H9 (cell line): ENCODE data around the gene GPR146. TPM values are rescaled to one million over a fixed set of nuclear protein-coding genes. Genes with fewer than 3 reads are reported as not detected.

Source experiments
- DNase-seq: peaks from one replicate; pipeline ENCODE4 v3.0.0-alpha.2; 2017
- H2AFZ ChIP-seq: one replicate; pipeline ENCODE4 v1.6.1; 2013; ENCODE audit warnings: mild to moderate bottlenecking, low read length, control low read depth, moderate library complexity
- H2AK5ac ChIP-seq: 2 replicates; pipeline ENCODE4 v1.6.1; 2013; ENCODE audit warnings: low read length, control low read depth, mixed read lengths; ENCODE audit not compliant: insufficient read length
- H2BK120ac ChIP-seq: one replicate; pipeline ENCODE4 v1.6.1; 2013; ENCODE audit warnings: low read depth, mild to moderate bottlenecking, low read length, control low read depth, inconsistent platforms; ENCODE audit not compliant: poor library complexity, severe bottlenecking
- H2BK12ac ChIP-seq: 2 replicates; pipeline ENCODE4 v1.6.1; 2013; ENCODE audit warnings: low read length, control low read depth, mixed read lengths, low read depth; ENCODE audit not compliant: insufficient read length
- H2BK15ac ChIP-seq: 2 replicates; pipeline ENCODE4 v1.6.1; 2013; ENCODE audit warnings: low read depth, low read length, control low read depth
- H2BK20ac ChIP-seq: one replicate; pipeline ENCODE4 v1.6.1; 2013; ENCODE audit warnings: low read depth, mild to moderate bottlenecking, low read length, control low read depth, inconsistent platforms; ENCODE audit not compliant: poor library complexity, severe bottlenecking
- H2BK5ac ChIP-seq: 2 replicates; pipeline ENCODE4 v1.6.1; 2013; ENCODE audit warnings: low read length, control low read depth, mixed read lengths; ENCODE audit not compliant: insufficient read length
- H3K14ac ChIP-seq: 2 replicates; pipeline ENCODE4 v1.6.1; 2013; ENCODE audit warnings: low read length, control low read depth; ENCODE audit not compliant: insufficient read depth
- H3K18ac ChIP-seq: 2 replicates; pipeline ENCODE4 v1.6.1; 2013; ENCODE audit warnings: low read depth, mild to moderate bottlenecking, mixed read lengths, low read length, control low read depth; ENCODE audit not compliant: insufficient read length
- H3K23ac ChIP-seq: 2 replicates; pipeline ENCODE4 v1.6.1; 2013; ENCODE audit warnings: low read length, control low read depth, mixed read lengths, low read depth; ENCODE audit not compliant: insufficient read length
- H3K23me2 ChIP-seq: 2 replicates; pipeline ENCODE4 v1.6.1; 2013; ENCODE audit warnings: low read depth, mild to moderate bottlenecking, mixed read lengths, low read length, control low read depth; ENCODE audit not compliant: insufficient read length, poor library complexity, severe bottlenecking
- H3K27ac ChIP-seq: 2 replicates; pipeline ENCODE4 v1.5.1; 2013; ENCODE audit warnings: low read length, control low read depth, mixed read lengths, low read depth; ENCODE audit not compliant: insufficient read length
- H3K27me3 ChIP-seq: 2 replicates; pipeline ENCODE4 v1.6.1; 2013; ENCODE audit warnings: low read length, control low read depth, inconsistent platforms; ENCODE audit not compliant: insufficient read depth
- H3K4ac ChIP-seq: 2 replicates; pipeline ENCODE4 v1.6.1; 2013; ENCODE audit warnings: low read depth, mild to moderate bottlenecking, control low read depth, inconsistent platforms, low read length, moderate library complexity
- H3K4me1 ChIP-seq: 2 replicates; pipeline ENCODE4 v1.6.1; 2013; ENCODE audit warnings: low read length, control low read depth, inconsistent platforms; ENCODE audit not compliant: insufficient read depth
- H3K4me2 ChIP-seq: 2 replicates; pipeline ENCODE4 v1.6.1; 2013; ENCODE audit warnings: low read length, control low read depth, mixed read lengths; ENCODE audit not compliant: insufficient read length, insufficient read depth
- H3K56ac ChIP-seq: 2 replicates; pipeline ENCODE4 v1.6.1; 2013; ENCODE audit warnings: low read depth, mild to moderate bottlenecking, mixed read lengths, low read length, control low read depth; ENCODE audit not compliant: insufficient read length
- H3K79me1 ChIP-seq: 2 replicates; pipeline ENCODE4 v1.6.1; 2013; ENCODE audit warnings: low read depth, mild to moderate bottlenecking, moderate library complexity, low read length, control low read depth, inconsistent platforms; ENCODE audit not compliant: insufficient read depth, poor library complexity, severe bottlenecking
- H3K79me2 ChIP-seq: 2 replicates; pipeline ENCODE4 v1.6.1; 2013; ENCODE audit warnings: low read length, control low read depth, inconsistent platforms; ENCODE audit not compliant: insufficient read depth
- H3K9ac ChIP-seq: 2 replicates; pipeline ENCODE4 v1.6.1; 2013; ENCODE audit warnings: low read length, control low read depth, mixed read lengths; ENCODE audit not compliant: insufficient read length; ENCODE audit errors: extremely low read depth
- H3K9me3 ChIP-seq: one replicate; pipeline ENCODE4 v1.6.1; 2013; ENCODE audit warnings: low read depth, low read length, inconsistent platforms; ENCODE audit not compliant: control insufficient read depth
- H3T11ph ChIP-seq: one replicate; pipeline ENCODE4 v1.6.1; 2013; ENCODE audit warnings: mild to moderate bottlenecking, low read length, control low read depth, inconsistent platforms
- H4K20me1 ChIP-seq: one replicate; pipeline ENCODE4 v1.6.1; 2013; ENCODE audit not compliant: control insufficient read depth, insufficient read length, insufficient read depth
- H4K5ac ChIP-seq: 2 replicates; pipeline ENCODE4 v1.6.1; 2013; ENCODE audit warnings: low read depth, mild to moderate bottlenecking, mixed read lengths, low read length, control low read depth; ENCODE audit not compliant: insufficient read length
- H4K8ac ChIP-seq: replicated peaks from 2 replicates; pipeline ENCODE4 v1.6.1; 2013; ENCODE audit warnings: low read length, control low read depth, mixed read lengths, low read depth; ENCODE audit not compliant: insufficient read length
- H4K91ac ChIP-seq: 2 replicates; pipeline ENCODE4 v1.6.1; 2013; ENCODE audit warnings: low read depth, mild to moderate bottlenecking, moderate library complexity, mixed read lengths, low read length, control low read depth; ENCODE audit not compliant: insufficient read length
- H3K27ac Mint-ChIP-seq, 3 experiments: 2 replicates in 2 of 3; 3 replicates in 1 of 3; pipeline ENCODE4 v1.8.0; 2020 to 2021; ENCODE audit warnings: mixed read lengths in 3 of 3, mild to moderate bottlenecking in 1 of 3, moderate library complexity in 1 of 3
- H3K27me3 Mint-ChIP-seq: 2 replicates; pipeline ENCODE4 v1.8.0; 2021; ENCODE audit warnings: low read depth, mild to moderate bottlenecking, moderate library complexity, mixed read lengths
- H3K36me3 Mint-ChIP-seq, 3 experiments: 2 replicates in 2 of 3; 3 replicates in 1 of 3; pipeline ENCODE4 v1.8.0; 2020 to 2021; ENCODE audit warnings: low read depth in 3 of 3, mixed read lengths in 3 of 3; ENCODE audit not compliant: insufficient read depth in 1 of 3
- H3K4me1 Mint-ChIP-seq, 2 experiments: 2 replicates each; pipeline ENCODE4 v1.8.0; 2020; ENCODE audit warnings: mixed read lengths in 2 of 2
- H3K4me3 Mint-ChIP-seq, 2 experiments: 2 replicates in 1 of 2; 3 replicates in 1 of 2; pipeline ENCODE4 v1.8.0; 2020 to 2021; ENCODE audit warnings: mild to moderate bottlenecking in 2 of 2, mixed read lengths in 2 of 2, moderate library complexity in 1 of 2
- H3K9me3 Mint-ChIP-seq, 2 experiments: 2 replicates in 1 of 2; 3 replicates in 1 of 2; pipeline ENCODE4 v1.8.0; 2020; ENCODE audit warnings: mild to moderate bottlenecking in 2 of 2, mixed read lengths in 2 of 2, moderate library complexity in 1 of 2
- WGBS: extraction: QIAGEN DNeasy Blood & Tissue Kit; methylation state at CpG from one replicate; pipeline ENCODE4 v1.1.7; 2013; ENCODE audit warnings: missing lambda C conversion rate, low lambda C conversion rate, mixed read lengths; ENCODE audit not compliant: insufficient read length; ENCODE audit errors: extremely low coverage; 5-methylcytosine and 5-hydroxymethylcytosine counted together
- total RNA-seq: library from RNA; stranded (reverse); gene quantifications from 2 replicates; pipeline ENCODE4 v1.2.1, GENCODE V29; 2021
- TF ChIP-seq, protein P1 (sequence below): fragments of 200-600 bp; sonication (generic); conservative IDR thresholded peaks from 3 replicates; pipeline ENCODE4 v1.8.0; 2021; ENCODE audit warnings: antibody characterized with exemption, mild to moderate bottlenecking

The GPR146 gene
- total RNA-seq, 1 experiment from 2014 or later, result 1.4 TPM

GRCh38 chr7:1027242-1028043 is 16.9 kb upstream of the GPR146 start:
- Histone ChIP-seq H4K5ac (no peak overlapping the region), H3K56ac (no peak overlapping the region), H3K27me3 (no peaks in the 10 kb centered on the region), H3K27ac (no peak overlapping the region), H2BK12ac (no peak overlapping the region), H3K4me1 (no peaks in the 10 kb centered on the region), H3K4ac (no peak overlapping the region), H3K79me2 (no peaks in the 10 kb centered on the region), H2AK5ac (no peak overlapping the region), H3K14ac (peak overlapping the region; percentile 31; the same call in 1 of the 2 replicates), H2BK15ac (no peak overlapping the region), H3K23me2 (no peaks in the 10 kb centered on the region), H4K91ac (no peak overlapping the region), H3K9ac (no peak overlapping the region), H3K4me2 (no peak overlapping the region), H2BK5ac (no peak overlapping the region), H3K18ac (peak overlapping the region; percentile 40), H4K20me1 (no peaks in the 10 kb centered on the region), H2AFZ (no peak overlapping the region), H3K23ac (no peak overlapping the region), H3K79me1 (no peaks in the 10 kb centered on the region), H2BK120ac (no peak overlapping the region), H2BK20ac (no peak overlapping the region), H3T11ph (no peak overlapping the region), H3K9me3 (no peaks in the 10 kb centered on the region), H4K8ac (no peak overlapping the region)
- Mint-ChIP-seq H3K4me3 (peak overlapping the region; percentile 67 to 80), H3K27me3 (peaks cover 2% of the 10 kb centered on the region; the same call in 1 of the 2 replicates), H3K36me3 (peaks cover 1 to 19% (median 3%) of the 10 kb centered on the region in 3 experiments), H3K27ac (peak overlapping the region in 1 of 3 experiments; percentile 93; a peak in 1 of 7 replicates), H3K4me1 (peaks cover 13 to 25% of the 10 kb centered on the region in 2 experiments), H3K9me3 (no peaks in the 10 kb centered on the region)
- peak; percentile 56 for DNase-seq
- TF ChIP-seq, protein P1, sequence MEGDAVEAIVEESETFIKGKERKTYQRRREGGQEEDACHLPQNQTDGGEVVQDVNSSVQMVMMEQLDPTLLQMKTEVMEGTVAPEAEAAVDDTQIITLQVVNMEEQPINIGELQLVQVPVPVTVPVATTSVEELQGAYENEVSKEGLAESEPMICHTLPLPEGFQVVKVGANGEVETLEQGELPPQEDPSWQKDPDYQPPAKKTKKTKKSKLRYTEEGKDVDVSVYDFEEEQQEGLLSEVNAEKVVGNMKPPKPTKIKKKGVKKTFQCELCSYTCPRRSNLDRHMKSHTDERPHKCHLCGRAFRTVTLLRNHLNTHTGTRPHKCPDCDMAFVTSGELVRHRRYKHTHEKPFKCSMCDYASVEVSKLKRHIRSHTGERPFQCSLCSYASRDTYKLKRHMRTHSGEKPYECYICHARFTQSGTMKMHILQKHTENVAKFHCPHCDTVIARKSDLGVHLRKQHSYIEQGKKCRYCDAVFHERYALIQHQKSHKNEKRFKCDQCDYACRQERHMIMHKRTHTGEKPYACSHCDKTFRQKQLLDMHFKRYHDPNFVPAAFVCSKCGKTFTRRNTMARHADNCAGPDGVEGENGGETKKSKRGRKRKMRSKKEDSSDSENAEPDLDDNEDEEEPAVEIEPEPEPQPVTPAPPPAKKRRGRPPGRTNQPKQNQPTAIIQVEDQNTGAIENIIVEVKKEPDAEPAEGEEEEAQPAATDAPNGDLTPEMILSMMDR, result no peak
- no CpG with 5 or more reads among the region's 69 CpGs for WGBS
